Activated CD4-positive, alpha-beta memory T cell treated with anti-CD3 and anti-CD28 coated beads, Interleukin-2, amount 10 ng/mL, durations not matched to agents 7 days and 5 days (primary cell): ENCODE data around the gene PIAS4. TPM values are rescaled to one million over a fixed set of nuclear protein-coding genes. Genes with fewer than 3 reads are reported as not detected.

ENCODE experiments used
- CTCF ChIA-PET: fragments of 350-600 bp; sonication (Branson Sonifier 250); formaldehyde crosslinking; loops from one replicate; lab custom pipeline; 2021; ENCODE audit warnings: antibody characterized with exemption, inconsistent platforms; lab: Charles Lee
- POLR2A ChIA-PET: fragments of 350-600 bp; sonication (Branson Sonifier 250); formaldehyde crosslinking; loops from one replicate; lab custom pipeline; 2021; ENCODE audit warnings: antibody characterized with exemption; lab: Charles Lee
- DNase-seq: peaks from one replicate; pipeline ENCODE4 v3.0.0-alpha.2; 2020
- H3K27ac Mint-ChIP-seq: one replicate; pipeline ENCODE4 v1.8.0; 2021; ENCODE audit warnings: mild to moderate bottlenecking, mixed read lengths
- H3K27me3 Mint-ChIP-seq: one replicate; pipeline ENCODE4 v1.8.0; 2021; ENCODE audit warnings: mixed read lengths
- H3K36me3 Mint-ChIP-seq: one replicate; pipeline ENCODE4 v1.8.0; 2021; ENCODE audit warnings: low read depth, mixed read lengths
- H3K4me1 Mint-ChIP-seq: one replicate; pipeline ENCODE4 v1.8.0; 2021; ENCODE audit warnings: mixed read lengths
- H3K4me3 Mint-ChIP-seq: one replicate; pipeline ENCODE4 v1.8.0; 2021; ENCODE audit warnings: mild to moderate bottlenecking, mixed read lengths
- H3K9me3 Mint-ChIP-seq: one replicate; pipeline ENCODE4 v1.8.0; 2021; ENCODE audit warnings: mixed read lengths
- total RNA-seq, 2 experiments: library from RNA; stranded (reverse); gene quantifications; one replicate each; pipeline ENCODE4 v1.2.3, GENCODE V29; 2021

The PIAS4 gene
- total RNA-seq, 2 experiments from 2014 or later, result 28.6 to 33.2 TPM

- ChIA-PET CTCF (no interaction called here), POLR2A (interaction anchor here (0.9 to 1.3 kb wide), 2 partner anchors 26 to 28 kb away, joined by 3 read pairs; partner anchors contain the start of gene PIAS4)
- Mint-ChIP-seq H3K4me3 (no peak overlapping the region), H3K4me1 (no peaks in the 10 kb centered on the region), H3K27me3 (no peaks in the 10 kb centered on the region), H3K27ac (no peak overlapping the region), H3K36me3 (peaks cover 7% of the 10 kb centered on the region), H3K9me3 (no peaks in the 10 kb centered on the region)
- no peak for DNase-seq
Measured at GRCh38 chr19:4035018-4035566, 27.6 kb downstream of the PIAS4 start.

GRCh38 chr19:4035582-4035981 is 28.0 kb downstream of the PIAS4 start:
- ChIA-PET CTCF (no interaction called here), POLR2A (no interaction called here)
- peaks cover 12% of the 10 kb centered on the region for H3K36me3 Mint-ChIP-seq
- no peak for DNase-seq
- no peaks in the 10 kb centered on the region for H3K4me1 Mint-ChIP-seq
- no peaks in the 10 kb centered on the region for H3K9me3 Mint-ChIP-seq
- H3K4me3 Mint-ChIP-seq, result no peak overlapping the region
- no peak overlapping the region for H3K27ac Mint-ChIP-seq
- H3K27me3 Mint-ChIP-seq, result no peaks in the 10 kb centered on the region

GRCh38 chr19:4036576-4037300 is 29.2 kb downstream of the PIAS4 start:
- no peaks in the 10 kb centered on the region for H3K27me3 Mint-ChIP-seq
- H3K9me3 Mint-ChIP-seq, result no peaks in the 10 kb centered on the region
- POLR2A ChIA-PET, result no interaction called here
- H3K4me1 Mint-ChIP-seq, result no peaks in the 10 kb centered on the region
- DNase-seq, result no peak
- no peak overlapping the region for H3K4me3 Mint-ChIP-seq
- no peak overlapping the region for H3K27ac Mint-ChIP-seq
- H3K36me3 Mint-ChIP-seq, result peaks cover 14% of the 10 kb centered on the region
- CTCF ChIA-PET, result no interaction called here

GRCh38 chr19:4037301-4037949 is 29.9 kb downstream of the PIAS4 start:
- Mint-ChIP-seq H3K36me3 (peaks cover 14% of the 10 kb centered on the region), H3K4me1 (no peaks in the 10 kb centered on the region), H3K27me3 (no peaks in the 10 kb centered on the region), H3K27ac (no peak overlapping the region), H3K4me3 (no peak overlapping the region), H3K9me3 (no peaks in the 10 kb centered on the region)
- ChIA-PET CTCF (no interaction called here), POLR2A (no interaction called here)
- DNase-seq, result no peak

- CTCF ChIA-PET, result no interaction called here
Measured at GRCh38 chr19:4038057-4038456, 30.5 kb downstream of the PIAS4 start.

GRCh38 chr19:4038661-4039423 is 31.3 kb downstream of the PIAS4 start:
- H3K4me1 Mint-ChIP-seq, result no peaks in the 10 kb centered on the region
- no peak overlapping the region for H3K27ac Mint-ChIP-seq
- H3K9me3 Mint-ChIP-seq, result no peaks in the 10 kb centered on the region
- H3K27me3 Mint-ChIP-seq, result no peaks in the 10 kb centered on the region
- peaks cover 16% of the 10 kb centered on the region for H3K36me3 Mint-ChIP-seq
- H3K4me3 Mint-ChIP-seq, result no peak overlapping the region
- ChIA-PET CTCF (no interaction called here), POLR2A (no interaction called here)
- DNase-seq, result no peak

More at GRCh38 chr19:4038057-4038456, 30.5 kb downstream of the PIAS4 start:
- H3K9me3 Mint-ChIP-seq, result no peaks in the 10 kb centered on the region
- H3K36me3 Mint-ChIP-seq, result peaks cover 16% of the 10 kb centered on the region
- DNase-seq, result no peak
- POLR2A ChIA-PET, result no interaction called here
- H3K4me1 Mint-ChIP-seq, result no peaks in the 10 kb centered on the region
- H3K27me3 Mint-ChIP-seq, result no peaks in the 10 kb centered on the region
- H3K4me3 Mint-ChIP-seq, result no peak overlapping the region
- H3K27ac Mint-ChIP-seq, result no peak overlapping the region

- POLR2A ChIA-PET, result no interaction called here
- H3K27me3 Mint-ChIP-seq, result no peaks in the 10 kb centered on the region
- H3K27ac Mint-ChIP-seq, result no peak overlapping the region
- DNase-seq, result no peak
- CTCF ChIA-PET, result no interaction called here
- no peaks in the 10 kb centered on the region for H3K4me1 Mint-ChIP-seq
- no peaks in the 10 kb centered on the region for H3K9me3 Mint-ChIP-seq
- peaks cover 21% of the 10 kb centered on the region for H3K36me3 Mint-ChIP-seq
- no peak overlapping the region for H3K4me3 Mint-ChIP-seq
Measured at GRCh38 chr19:4042064-4042730, 34.7 kb downstream of the PIAS4 start.

GRCh38 chr19:4042731-4043082 is 35.2 kb downstream of the PIAS4 start:
- no peak for DNase-seq
- H3K27ac Mint-ChIP-seq, result no peak overlapping the region
- ChIA-PET POLR2A (interaction anchor here (0.6 kb wide), 1 partner anchor 37 kb away, joined by 3 read pairs; no protein-coding TSS in a partner anchor), CTCF (no interaction called here)
- no peak overlapping the region for H3K4me3 Mint-ChIP-seq
- peaks cover 22% of the 10 kb centered on the region for H3K36me3 Mint-ChIP-seq
- H3K9me3 Mint-ChIP-seq, result no peaks in the 10 kb centered on the region
- no peaks in the 10 kb centered on the region for H3K4me1 Mint-ChIP-seq
- H3K27me3 Mint-ChIP-seq, result no peaks in the 10 kb centered on the region

- DNase-seq, result no peak
- Mint-ChIP-seq H3K27ac (no peak overlapping the region), H3K36me3 (peaks cover 22% of the 10 kb centered on the region), H3K4me1 (no peaks in the 10 kb centered on the region), H3K4me3 (no peak overlapping the region), H3K9me3 (no peaks in the 10 kb centered on the region), H3K27me3 (no peaks in the 10 kb centered on the region)
- ChIA-PET POLR2A (interaction anchor here (0.6 kb wide), 1 partner anchor 37 kb away, joined by 3 read pairs; no protein-coding TSS in a partner anchor), CTCF (no interaction called here)
Measured at GRCh38 chr19:4043401-4043800, 35.9 kb downstream of the PIAS4 start.

- Mint-ChIP-seq H3K27me3 (no peaks in the 10 kb centered on the region), H3K4me1 (no peaks in the 10 kb centered on the region), H3K27ac (no peak overlapping the region), H3K9me3 (no peaks in the 10 kb centered on the region), H3K36me3 (peaks cover 22% of the 10 kb centered on the region), H3K4me3 (no peak overlapping the region)
- ChIA-PET POLR2A (interaction anchor here (1.2 kb wide), 1 partner anchor 14 kb away, joined by 4 read pairs; no protein-coding TSS in a partner anchor), CTCF (interaction anchor here (0.7 kb wide), 1 partner anchor 97 kb away, joined by 3 read pairs; no protein-coding TSS in a partner anchor)
- no peak for DNase-seq
Measured at GRCh38 chr19:4043966-4044715, 36.6 kb downstream of the PIAS4 start.

- Mint-ChIP-seq H3K27ac (no peak overlapping the region), H3K4me1 (peaks cover 2% of the 10 kb centered on the region), H3K4me3 (no peak overlapping the region), H3K27me3 (no peaks in the 10 kb centered on the region), H3K9me3 (no peaks in the 10 kb centered on the region), H3K36me3 (peaks cover 26% of the 10 kb centered on the region)
- ChIA-PET POLR2A (interaction anchor here (1.2 kb wide), 1 partner anchor 13 kb away, joined by 4 read pairs; no protein-coding TSS in a partner anchor), CTCF (interaction anchor here (0.7 kb wide), 1 partner anchor 96 kb away, joined by 3 read pairs; no protein-coding TSS in a partner anchor)
- DNase-seq, result no peak
Measured at GRCh38 chr19:4044990-4045465, 37.5 kb downstream of the PIAS4 start.
